Transverse colon (tissue), 4 donors: ENCODE results near the gene MSX1.

Experiments used
- POLR2A ChIP-seq: fragments of 450-650 bp; IDR thresholded peaks from one replicate; pipeline ENCODE4 v1.6.1; 2016; ENCODE audit warnings: antibody characterized with exemption, mild to moderate bottlenecking, moderate library complexity
- POLR2AphosphoS5 ChIP-seq, 3 donors: sonication (generic); formaldehyde crosslinking; IDR thresholded peaks; one replicate each; pipeline ENCODE4 v1.6.1; 2016; ENCODE audit warnings: antibody characterized with exemption in 3 of 3
- TF ChIP-seq, protein P1 (sequence below), 5 experiments: fragments of 200-600 bp in 3 of 5; fragments of 450-650 bp in 2 of 5; sonication (generic) in 3 of 5; IDR thresholded peaks; 1 replicate in 2 of 5; 2 replicates in 3 of 5; pipeline ENCODE4 v1.5.1; 2016 to 2017; ENCODE audit warnings: antibody characterized with exemption in 5 of 5, inconsistent platforms in 3 of 5, mild to moderate bottlenecking in 2 of 5, moderate library complexity in 1 of 5

DNA sequence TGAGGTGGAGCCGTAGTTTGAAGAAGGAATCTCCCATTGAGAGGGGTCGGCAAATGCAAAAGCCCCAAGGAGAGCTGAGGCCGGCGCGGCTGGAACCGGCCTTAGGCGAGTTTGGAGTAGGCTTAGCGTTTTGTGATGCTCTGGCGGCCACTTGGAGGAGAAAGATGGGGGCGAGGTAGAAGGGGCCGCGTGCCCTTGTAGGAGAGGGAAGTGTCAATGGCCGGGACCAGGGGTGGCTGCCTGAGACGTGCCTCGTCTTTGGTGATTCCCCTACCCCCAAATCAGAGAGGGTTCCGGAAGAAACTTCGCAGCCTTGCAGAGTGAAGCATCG lies 11.7 kb downstream of the MSX1 start:
- TF ChIP-seq, protein P1, sequence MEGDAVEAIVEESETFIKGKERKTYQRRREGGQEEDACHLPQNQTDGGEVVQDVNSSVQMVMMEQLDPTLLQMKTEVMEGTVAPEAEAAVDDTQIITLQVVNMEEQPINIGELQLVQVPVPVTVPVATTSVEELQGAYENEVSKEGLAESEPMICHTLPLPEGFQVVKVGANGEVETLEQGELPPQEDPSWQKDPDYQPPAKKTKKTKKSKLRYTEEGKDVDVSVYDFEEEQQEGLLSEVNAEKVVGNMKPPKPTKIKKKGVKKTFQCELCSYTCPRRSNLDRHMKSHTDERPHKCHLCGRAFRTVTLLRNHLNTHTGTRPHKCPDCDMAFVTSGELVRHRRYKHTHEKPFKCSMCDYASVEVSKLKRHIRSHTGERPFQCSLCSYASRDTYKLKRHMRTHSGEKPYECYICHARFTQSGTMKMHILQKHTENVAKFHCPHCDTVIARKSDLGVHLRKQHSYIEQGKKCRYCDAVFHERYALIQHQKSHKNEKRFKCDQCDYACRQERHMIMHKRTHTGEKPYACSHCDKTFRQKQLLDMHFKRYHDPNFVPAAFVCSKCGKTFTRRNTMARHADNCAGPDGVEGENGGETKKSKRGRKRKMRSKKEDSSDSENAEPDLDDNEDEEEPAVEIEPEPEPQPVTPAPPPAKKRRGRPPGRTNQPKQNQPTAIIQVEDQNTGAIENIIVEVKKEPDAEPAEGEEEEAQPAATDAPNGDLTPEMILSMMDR (IDR thresholded peaks at IDR 0.05), result no peak
- TF ChIP-seq POLR2AphosphoS5 (IDR thresholded peaks at IDR 0.05), result no peak
- no peak for TF ChIP-seq POLR2A
